Measurements from ENCODE around the gene MAGI2. TPM values are rescaled to one million over a fixed set of nuclear protein-coding genes. Genes with fewer than 3 reads are reported as not detected.

MAGI2 gene
- total and polyA plus RNA-seq, 8 donors: 6.1 to 9.2 (median 7.1) TPM

DNA sequence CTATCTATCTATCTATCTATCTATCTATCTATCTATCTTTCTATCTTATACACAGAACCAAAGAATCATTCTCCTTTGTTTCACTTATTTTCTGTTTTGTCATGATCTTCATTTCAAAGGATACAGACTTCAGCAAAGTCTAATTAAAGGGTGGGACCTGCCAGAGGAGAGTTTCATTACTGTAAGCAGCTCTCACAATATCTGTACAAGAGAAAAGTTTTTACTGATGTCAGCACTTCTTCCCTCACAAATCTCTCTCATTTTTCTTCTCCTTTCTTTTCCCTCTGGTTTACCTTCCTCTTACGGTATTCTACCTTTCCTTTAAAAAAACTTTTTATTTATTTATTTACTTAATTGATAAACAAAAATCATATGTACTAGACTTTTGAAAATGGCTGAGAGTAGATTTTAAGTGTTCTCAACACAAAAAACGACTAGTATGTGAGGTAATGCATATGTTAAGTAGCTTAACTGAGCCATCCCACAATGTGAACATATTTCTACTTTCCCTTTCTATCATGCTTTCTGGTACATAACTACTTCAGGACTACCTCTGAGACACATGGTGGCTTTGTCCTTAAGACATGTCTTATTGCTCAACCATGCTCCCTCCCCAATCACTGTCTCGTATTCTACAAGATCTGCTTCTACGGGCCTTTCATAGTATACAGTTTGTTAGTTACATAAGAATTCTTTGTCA lies 955.6 kb downstream of the MAGI2 start:
- Histone ChIP-seq H3K27me3 (no peaks in the 10 kb centered on the region), H3K4me3 (no peak overlapping the region), H3K9me3 (no peaks in the 10 kb centered on the region), H3K4me1 (no peaks in the 10 kb centered on the region), H3K36me3 (no peaks in the 10 kb centered on the region), H3K27ac (no peak overlapping the region)
- TF ChIP-seq, protein P1, sequence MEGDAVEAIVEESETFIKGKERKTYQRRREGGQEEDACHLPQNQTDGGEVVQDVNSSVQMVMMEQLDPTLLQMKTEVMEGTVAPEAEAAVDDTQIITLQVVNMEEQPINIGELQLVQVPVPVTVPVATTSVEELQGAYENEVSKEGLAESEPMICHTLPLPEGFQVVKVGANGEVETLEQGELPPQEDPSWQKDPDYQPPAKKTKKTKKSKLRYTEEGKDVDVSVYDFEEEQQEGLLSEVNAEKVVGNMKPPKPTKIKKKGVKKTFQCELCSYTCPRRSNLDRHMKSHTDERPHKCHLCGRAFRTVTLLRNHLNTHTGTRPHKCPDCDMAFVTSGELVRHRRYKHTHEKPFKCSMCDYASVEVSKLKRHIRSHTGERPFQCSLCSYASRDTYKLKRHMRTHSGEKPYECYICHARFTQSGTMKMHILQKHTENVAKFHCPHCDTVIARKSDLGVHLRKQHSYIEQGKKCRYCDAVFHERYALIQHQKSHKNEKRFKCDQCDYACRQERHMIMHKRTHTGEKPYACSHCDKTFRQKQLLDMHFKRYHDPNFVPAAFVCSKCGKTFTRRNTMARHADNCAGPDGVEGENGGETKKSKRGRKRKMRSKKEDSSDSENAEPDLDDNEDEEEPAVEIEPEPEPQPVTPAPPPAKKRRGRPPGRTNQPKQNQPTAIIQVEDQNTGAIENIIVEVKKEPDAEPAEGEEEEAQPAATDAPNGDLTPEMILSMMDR (IDR thresholded peaks at IDR 0.05): no peak
- DNase-seq (no peak), ATAC-seq (no peak)
- intact Hi-C loops (cut with DNase I): no loop called here

DNA sequence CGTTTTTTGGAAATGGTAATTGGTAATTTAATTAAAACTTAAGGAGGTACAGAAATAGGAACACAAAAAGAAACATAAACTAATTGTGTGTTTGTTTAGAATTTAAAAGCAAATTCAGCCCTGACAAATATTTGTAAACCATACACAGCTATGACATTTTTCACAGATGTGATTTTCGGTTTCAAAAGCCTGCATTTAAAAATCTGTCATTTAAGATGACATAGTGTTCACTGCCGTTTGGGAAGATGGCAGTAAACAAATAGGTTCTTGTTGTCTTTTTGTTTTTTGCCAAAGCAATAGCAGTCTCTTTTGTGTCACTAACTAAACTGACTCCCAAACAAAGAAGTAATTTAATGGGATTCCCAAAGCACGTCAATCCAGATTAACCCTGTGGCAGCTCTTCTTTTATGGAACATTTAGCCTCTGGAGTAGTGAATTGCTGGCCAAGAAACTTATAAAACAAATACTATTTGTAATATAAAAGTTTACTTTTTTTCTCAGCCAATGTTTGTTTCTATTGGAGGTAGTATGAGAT lies 957.3 kb downstream of the MAGI2 start:
- intact Hi-C loops (cut with DNase I): no loop called here
- H3K4me1 ChIP-seq: no peaks in the 10 kb centered on the region
- ATAC-seq: no peak
- H3K9me3 ChIP-seq: no peaks in the 10 kb centered on the region
- no peak overlapping the region for H3K27ac ChIP-seq
- H3K36me3 ChIP-seq: no peaks in the 10 kb centered on the region
- H3K27me3 ChIP-seq: no peaks in the 10 kb centered on the region
- TF ChIP-seq, protein P1 (IDR thresholded peaks at IDR 0.05): no peak
- DNase-seq: no peak
- H3K4me3 ChIP-seq: no peak overlapping the region

DNA sequence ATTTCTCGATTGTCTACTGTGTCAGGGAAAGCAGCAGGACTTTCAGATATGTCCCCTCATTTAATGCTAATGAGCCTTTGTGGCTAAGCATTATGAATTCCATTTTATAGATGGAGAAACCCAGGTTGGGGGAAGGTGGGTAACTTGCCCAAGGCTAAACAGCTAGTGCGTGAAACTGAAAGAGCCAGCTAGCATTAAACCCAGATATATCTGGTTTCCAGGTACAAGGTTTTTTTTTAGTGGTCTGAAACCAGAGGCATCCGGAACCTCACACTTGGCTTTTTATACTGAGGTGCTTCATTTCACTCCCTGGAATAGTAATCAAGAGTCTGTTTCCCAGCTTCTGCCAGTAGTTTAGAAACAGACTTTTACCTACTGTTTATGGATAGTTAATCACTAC lies 960.1 kb downstream of the MAGI2 start:
- TF ChIP-seq, protein P1 (IDR thresholded peaks at IDR 0.05): no peak
- H3K4me1 ChIP-seq: no peaks in the 10 kb centered on the region
- no peak for DNase-seq
- no peaks in the 10 kb centered on the region for H3K27me3 ChIP-seq
- intact Hi-C loops (cut with DNase I): no loop called here
- no peak for ATAC-seq
- no peak overlapping the region for H3K27ac ChIP-seq
- no peaks in the 10 kb centered on the region for H3K9me3 ChIP-seq
- no peak overlapping the region for H3K4me3 ChIP-seq
- no peaks in the 10 kb centered on the region for H3K36me3 ChIP-seq

DNA sequence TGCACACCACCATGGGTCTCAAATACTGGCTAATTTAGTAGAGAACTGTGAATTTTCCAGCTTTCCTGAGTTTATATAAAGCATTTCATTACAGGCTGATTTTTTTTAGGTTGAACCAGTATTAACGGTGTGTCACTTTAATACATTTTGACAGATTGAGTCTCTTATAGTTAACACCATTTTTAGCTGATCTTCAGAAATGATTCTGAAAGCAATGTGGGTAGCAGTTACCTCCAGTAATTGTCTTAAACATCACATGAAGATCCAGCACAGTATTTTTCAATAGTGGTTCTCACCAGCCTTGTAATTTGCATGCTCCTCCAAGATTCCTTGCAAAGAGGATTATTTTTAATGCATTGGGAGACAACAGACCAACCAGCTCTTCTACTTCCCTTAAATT lies 961.3 kb downstream of the MAGI2 start:
- Histone ChIP-seq H3K9me3 (no peaks in the 10 kb centered on the region), H3K4me3 (no peak overlapping the region)
- intact Hi-C loops (cut with DNase I): no loop called here

DNA sequence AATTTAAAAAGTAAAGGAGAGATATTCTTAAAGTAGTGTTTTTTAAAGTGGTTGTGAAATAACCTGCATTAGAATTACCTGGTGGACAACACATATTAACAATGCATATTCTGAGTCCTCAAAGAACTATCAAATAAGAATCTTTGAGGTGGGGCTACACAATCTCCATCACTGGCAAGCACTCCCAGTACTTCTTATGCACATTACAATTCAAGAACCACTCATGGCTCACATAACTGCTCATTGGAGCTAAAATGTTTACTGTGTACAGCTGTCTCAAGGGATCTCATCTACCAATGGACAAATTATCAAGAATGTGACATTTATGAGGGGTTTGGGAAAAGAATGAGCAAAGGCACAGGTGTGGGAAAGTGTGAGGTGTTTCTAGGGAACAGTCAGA lies 962.9 kb downstream of the MAGI2 start:
- DNase-seq (no peak), ATAC-seq (peak; percentile 73)
- intact Hi-C loops (cut with DNase I): no loop called here
- Histone ChIP-seq H3K9me3 (no peaks in the 10 kb centered on the region), H3K36me3 (no peaks in the 10 kb centered on the region), H3K4me3 (no peak overlapping the region), H3K27me3 (no peaks in the 10 kb centered on the region), H3K27ac (no peak overlapping the region), H3K4me1 (no peaks in the 10 kb centered on the region)
- TF ChIP-seq, protein P1 (IDR thresholded peaks at IDR 0.05): no peak

More for the DNA sequence above, 961.3 kb downstream of the MAGI2 start:
- DNase-seq (no peak), ATAC-seq (no peak)
- Histone ChIP-seq H3K27me3 (no peaks in the 10 kb centered on the region), H3K4me1 (no peaks in the 10 kb centered on the region), H3K36me3 (no peaks in the 10 kb centered on the region), H3K27ac (no peak overlapping the region)
- TF ChIP-seq, protein P1 (IDR thresholded peaks at IDR 0.05): no peak

Measured in left lung (tissue), 10 donors.